ENCODE data around the gene TYRP1.

- TF ChIP-seq POLR2A (IDR thresholded peaks at IDR 0.05): no peak
- TF ChIP-seq CTCF (IDR thresholded peaks at IDR 0.05 in 4 of 5, conservative IDR thresholded peaks at IDR 0.05 in 1 of 5): no peak
These were observed 66.6 kb downstream of the TYRP1 start for GRCh38 chr9:12759761-12760160.
